MCF 10A (cell line): ENCODE measurements around the gene CRKL. TPM values are rescaled to one million over a fixed set of nuclear protein-coding genes. Genes with fewer than 3 reads are reported as not detected.

Experiments used
- BruUV-seq: library from RNA; stranded (reverse); fragments of 400-500 nt; replicated peaks from 2 replicates; lab custom pipeline; 2021; lab: Mats Ljungman, UMichigan
- CTCF ChIA-PET: fragments of 300-600 bp; sonication (Branson Sonifier 250); formaldehyde crosslinking; extraction: SDS; loops from one replicate; lab custom pipeline; 2021; ENCODE audit warnings: antibody characterized with exemption, inconsistent platforms; lab: Yijun Ruan, JAX
- POLR2A ChIA-PET: fragments of 300-600, 350-650 bp; sonication (Branson Sonifier 250); formaldehyde crosslinking; extraction: SDS; loops from one replicate; lab custom pipeline; 2020; ENCODE audit warnings: antibody characterized with exemption, inconsistent platforms; lab: Yijun Ruan, JAX
- DNase-seq: peaks from one replicate; pipeline ENCODE4 v3.0.0-alpha.2; 2018; ENCODE audit not compliant: unreplicated experiment
- H3K27ac Mint-ChIP-seq: one replicate; pipeline ENCODE4 v1.8.0; 2022; ENCODE audit warnings: mild to moderate bottlenecking, low read depth, mixed read lengths; ENCODE audit not compliant: unreplicated experiment
- H3K27me3 Mint-ChIP-seq: one replicate; pipeline ENCODE4 v1.8.0; 2022; ENCODE audit warnings: mixed read lengths; ENCODE audit not compliant: insufficient read depth, unreplicated experiment
- H3K36me3 Mint-ChIP-seq: one replicate; pipeline ENCODE4 v1.8.0; 2022; ENCODE audit warnings: mild to moderate bottlenecking, moderate library complexity, mixed read lengths; ENCODE audit not compliant: insufficient read depth, unreplicated experiment
- H3K4me1 Mint-ChIP-seq: one replicate; pipeline ENCODE4 v1.8.0; 2022; ENCODE audit warnings: mixed read lengths; ENCODE audit not compliant: insufficient read depth, unreplicated experiment
- H3K4me3 Mint-ChIP-seq: one replicate; pipeline ENCODE4 v1.8.0; 2022; ENCODE audit warnings: mild to moderate bottlenecking, moderate library complexity, mixed read lengths; ENCODE audit not compliant: unreplicated experiment
- H3K9me3 Mint-ChIP-seq: one replicate; pipeline ENCODE4 v1.8.0; 2022; ENCODE audit warnings: mixed read lengths; ENCODE audit not compliant: unreplicated experiment
- intact Hi-C: fragments of 100-400 bp; cut with micrococcal nuclease; formaldehyde crosslinking; loops from 2 replicates; pipeline ENCODE4 v1.14.1; 2022
- total RNA-seq: library from RNA; stranded (reverse); gene quantifications from 2 replicates; pipeline ENCODE4 v1.2.3, GENCODE V29; 2022
- TF ChIP-seq, protein P1 (sequence below): fragments of 200-600 bp; IDR thresholded peaks from one replicate; pipeline ENCODE4 v1.8.0; 2022; ENCODE audit warnings: antibody characterized with exemption, mild to moderate bottlenecking; ENCODE audit not compliant: unreplicated experiment

The CRKL gene
- total RNA-seq, 1 experiment from 2014 or later: 74.0 TPM

DNA sequence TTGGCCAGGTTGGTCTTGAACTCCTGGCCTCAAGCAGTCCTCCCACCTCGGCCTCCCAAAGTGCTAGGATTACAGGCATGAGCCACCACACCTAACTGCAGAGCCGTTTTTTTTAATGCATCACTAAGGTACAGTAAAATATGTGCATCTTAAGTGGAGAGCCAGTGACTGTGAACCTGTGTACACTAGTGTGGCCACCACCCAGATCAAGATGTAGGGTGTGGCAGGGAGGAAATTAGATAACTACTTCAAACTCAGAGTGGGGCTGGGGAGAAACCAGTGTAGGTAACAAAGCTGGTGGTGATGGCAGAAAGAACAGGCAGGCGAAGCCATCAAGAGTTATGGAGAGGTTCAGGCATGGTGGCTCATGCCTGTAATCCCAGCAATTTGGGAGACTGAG lies 44.0 kb upstream of the CRKL start:
- Mint-ChIP-seq H3K27me3 (no peaks in the 10 kb centered on the region), H3K9me3 (no peaks in the 10 kb centered on the region), H3K36me3 (peaks cover 34% of the 10 kb centered on the region), H3K4me3 (no peak overlapping the region), H3K4me1 (no peaks in the 10 kb centered on the region), H3K27ac (no peak overlapping the region)
- ChIA-PET POLR2A (interaction anchor here (0.6 kb wide), 1 partner anchor 12 kb away, joined by 3 read pairs; no protein-coding TSS in a partner anchor), CTCF (no interaction called here)
- no TSS peak for BruUV-seq
- intact Hi-C loops: no loop called here
- DNase-seq: no peak
- TF ChIP-seq, protein P1, sequence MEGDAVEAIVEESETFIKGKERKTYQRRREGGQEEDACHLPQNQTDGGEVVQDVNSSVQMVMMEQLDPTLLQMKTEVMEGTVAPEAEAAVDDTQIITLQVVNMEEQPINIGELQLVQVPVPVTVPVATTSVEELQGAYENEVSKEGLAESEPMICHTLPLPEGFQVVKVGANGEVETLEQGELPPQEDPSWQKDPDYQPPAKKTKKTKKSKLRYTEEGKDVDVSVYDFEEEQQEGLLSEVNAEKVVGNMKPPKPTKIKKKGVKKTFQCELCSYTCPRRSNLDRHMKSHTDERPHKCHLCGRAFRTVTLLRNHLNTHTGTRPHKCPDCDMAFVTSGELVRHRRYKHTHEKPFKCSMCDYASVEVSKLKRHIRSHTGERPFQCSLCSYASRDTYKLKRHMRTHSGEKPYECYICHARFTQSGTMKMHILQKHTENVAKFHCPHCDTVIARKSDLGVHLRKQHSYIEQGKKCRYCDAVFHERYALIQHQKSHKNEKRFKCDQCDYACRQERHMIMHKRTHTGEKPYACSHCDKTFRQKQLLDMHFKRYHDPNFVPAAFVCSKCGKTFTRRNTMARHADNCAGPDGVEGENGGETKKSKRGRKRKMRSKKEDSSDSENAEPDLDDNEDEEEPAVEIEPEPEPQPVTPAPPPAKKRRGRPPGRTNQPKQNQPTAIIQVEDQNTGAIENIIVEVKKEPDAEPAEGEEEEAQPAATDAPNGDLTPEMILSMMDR: no peak

DNA sequence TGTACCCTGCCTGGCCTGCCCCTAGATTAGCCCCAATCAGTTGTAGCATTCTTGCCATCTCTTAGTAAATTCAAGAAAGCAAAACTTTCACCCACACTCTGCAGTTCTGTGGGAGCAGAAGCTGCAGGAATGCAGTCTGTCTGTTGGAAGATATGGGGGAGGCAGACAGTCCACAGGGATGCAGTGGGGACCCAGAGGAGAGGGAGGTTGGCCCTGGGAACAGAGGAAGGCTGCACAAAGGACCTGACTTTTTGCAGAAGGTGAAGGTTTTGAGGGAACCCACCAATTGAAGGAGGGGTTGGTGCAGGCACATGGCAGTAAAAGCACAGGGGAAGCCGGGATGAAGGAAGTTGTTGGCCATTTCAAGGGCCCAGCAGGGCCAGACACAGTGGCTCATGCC lies 41.9 kb upstream of the CRKL start:
- ChIA-PET POLR2A (interaction anchor here (0.7 kb wide), 1 partner anchor 16 kb away, joined by 3 read pairs; no protein-coding TSS in a partner anchor), CTCF (interaction anchor here (1.7 to 2.2 kb wide), 2 partner anchors 10 to 11 kb away, joined by 4 to 10 read pairs; no protein-coding TSS in a partner anchor)
- intact Hi-C loops: no loop called here
- peaks cover 36% of the 10 kb centered on the region for H3K36me3 Mint-ChIP-seq
- no peaks in the 10 kb centered on the region for H3K27me3 Mint-ChIP-seq
- TF ChIP-seq, protein P1: no peak
- H3K4me3 Mint-ChIP-seq: no peak overlapping the region
- no peak for DNase-seq
- BruUV-seq: no TSS peak
- H3K27ac Mint-ChIP-seq: no peak overlapping the region
- H3K4me1 Mint-ChIP-seq: no peaks in the 10 kb centered on the region
- H3K9me3 Mint-ChIP-seq: no peaks in the 10 kb centered on the region

DNA sequence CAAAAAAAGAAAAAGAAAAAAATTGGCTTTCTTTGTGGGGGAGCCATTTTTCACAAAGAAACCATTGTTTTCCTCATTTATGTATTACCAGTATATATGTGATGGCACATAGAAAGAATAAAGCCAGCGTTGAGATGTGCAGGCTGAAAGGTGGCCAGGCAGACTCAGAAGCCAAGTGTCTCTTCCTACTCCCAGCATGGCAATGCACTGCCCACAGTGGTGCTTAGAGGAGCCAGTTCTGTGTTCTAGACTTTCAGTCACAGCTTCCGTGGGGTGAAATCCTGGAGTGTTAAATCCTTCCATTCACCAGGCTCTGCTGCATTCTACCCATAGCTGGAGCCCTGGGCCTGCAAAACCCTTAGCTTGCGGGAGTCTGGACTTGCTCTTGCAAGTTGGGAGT lies 39.5 kb upstream of the CRKL start:
- no peak overlapping the region for H3K4me3 Mint-ChIP-seq
- no peaks in the 10 kb centered on the region for H3K4me1 Mint-ChIP-seq
- no peak overlapping the region for H3K27ac Mint-ChIP-seq
- no peaks in the 10 kb centered on the region for H3K27me3 Mint-ChIP-seq
- H3K36me3 Mint-ChIP-seq: peaks cover 39% of the 10 kb centered on the region
- intact Hi-C loops: no loop called here
- POLR2A ChIA-PET: interaction anchor here (0.7 kb wide), 1 partner anchor 71 kb away, joined by 3 read pairs; no protein-coding TSS in a partner anchor
- no peaks in the 10 kb centered on the region for H3K9me3 Mint-ChIP-seq
- TF ChIP-seq, protein P1: no peak
- no TSS peak for BruUV-seq
- DNase-seq: no peak
- CTCF ChIA-PET: interaction anchor here (1.4 kb wide), 1 partner anchor 8 kb away, joined by 3 read pairs; no protein-coding TSS in a partner anchor

GRCh38 chr22:20881231-20881630 lies 36.0 kb upstream of the CRKL start:
- H3K4me3 Mint-ChIP-seq: no peak overlapping the region
- TF ChIP-seq, protein P1: no peak
- peaks cover 52% of the 10 kb centered on the region for H3K36me3 Mint-ChIP-seq
- POLR2A ChIA-PET: no interaction called here
- H3K27ac Mint-ChIP-seq: no peak overlapping the region
- intact Hi-C loops: no loop called here
- CTCF ChIA-PET: interaction anchor here (1.0 kb wide), 1 partner anchor 15 kb away, joined by 3 read pairs; no protein-coding TSS in a partner anchor
- H3K9me3 Mint-ChIP-seq: no peaks in the 10 kb centered on the region
- DNase-seq: no peak
- peaks cover 10% of the 10 kb centered on the region for H3K4me1 Mint-ChIP-seq
- no peaks in the 10 kb centered on the region for H3K27me3 Mint-ChIP-seq
- no TSS peak for BruUV-seq
